Kidney glomerular epithelial cell (primary cell): ENCODE data around the gene KDM5A.
"Not testable (repeated sequence)": the region's sequence is repeated elsewhere in the genome, so short reads cannot be mapped to it uniquely, and the experiment has no call there.

Experiments
- DNase-seq: peaks from one replicate; lab custom pipeline; 2025; lab: John Stamatoyannopoulos, UW

Gene KDM5A

DNA sequence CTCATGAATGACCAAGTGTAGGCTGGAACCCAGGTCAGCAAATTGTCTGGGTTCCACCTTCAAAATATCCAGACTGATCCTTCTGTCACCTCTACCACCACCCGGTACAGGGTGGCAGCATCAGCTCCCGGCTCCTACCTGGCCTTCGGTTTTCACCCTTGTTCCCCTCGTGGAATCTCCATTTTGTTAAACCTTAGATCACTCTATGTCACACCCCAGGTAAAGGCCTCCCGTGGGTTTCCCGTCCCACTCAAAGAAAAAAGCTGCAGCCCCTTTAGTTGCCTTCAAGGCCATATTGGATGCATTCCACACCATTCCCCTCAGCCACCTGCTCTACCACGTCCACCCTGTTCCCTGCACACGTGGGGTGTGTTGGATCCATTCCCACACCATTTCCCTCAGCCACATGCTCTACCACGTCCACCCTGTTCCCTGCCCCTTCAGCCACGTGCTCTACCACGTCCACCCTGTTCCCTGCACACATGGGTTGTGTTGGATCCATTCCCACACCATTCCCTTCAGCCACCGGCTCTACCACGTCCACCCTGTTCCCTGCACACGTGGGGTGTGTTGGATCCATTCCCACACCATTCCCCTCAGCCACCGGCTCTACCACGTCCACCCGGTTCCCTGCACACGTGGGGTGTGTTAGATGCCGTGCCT lies 150.3 kb downstream of the KDM5A start:
- no peak for DNase-seq

DNA sequence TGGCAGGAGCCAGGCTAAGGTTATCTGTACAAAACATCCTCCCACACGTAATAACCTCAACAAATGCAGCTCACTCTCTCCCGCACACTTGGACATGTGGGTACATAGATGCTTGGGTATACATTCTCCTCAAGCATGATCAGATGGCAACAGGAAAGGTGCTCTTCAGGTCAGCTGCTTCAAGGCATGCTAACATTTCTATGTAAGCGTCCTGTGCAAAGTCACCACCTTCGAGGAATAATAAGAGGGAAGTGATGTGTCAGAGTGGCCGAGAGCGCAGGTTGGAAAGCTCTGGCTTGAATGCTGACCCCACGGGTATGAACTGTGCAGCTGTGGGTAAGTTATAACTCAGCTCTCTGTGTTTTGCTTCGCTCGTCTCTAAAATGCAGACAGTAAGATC lies 151.0 kb downstream of the KDM5A start:
- DNase-seq = no peak

DNA sequence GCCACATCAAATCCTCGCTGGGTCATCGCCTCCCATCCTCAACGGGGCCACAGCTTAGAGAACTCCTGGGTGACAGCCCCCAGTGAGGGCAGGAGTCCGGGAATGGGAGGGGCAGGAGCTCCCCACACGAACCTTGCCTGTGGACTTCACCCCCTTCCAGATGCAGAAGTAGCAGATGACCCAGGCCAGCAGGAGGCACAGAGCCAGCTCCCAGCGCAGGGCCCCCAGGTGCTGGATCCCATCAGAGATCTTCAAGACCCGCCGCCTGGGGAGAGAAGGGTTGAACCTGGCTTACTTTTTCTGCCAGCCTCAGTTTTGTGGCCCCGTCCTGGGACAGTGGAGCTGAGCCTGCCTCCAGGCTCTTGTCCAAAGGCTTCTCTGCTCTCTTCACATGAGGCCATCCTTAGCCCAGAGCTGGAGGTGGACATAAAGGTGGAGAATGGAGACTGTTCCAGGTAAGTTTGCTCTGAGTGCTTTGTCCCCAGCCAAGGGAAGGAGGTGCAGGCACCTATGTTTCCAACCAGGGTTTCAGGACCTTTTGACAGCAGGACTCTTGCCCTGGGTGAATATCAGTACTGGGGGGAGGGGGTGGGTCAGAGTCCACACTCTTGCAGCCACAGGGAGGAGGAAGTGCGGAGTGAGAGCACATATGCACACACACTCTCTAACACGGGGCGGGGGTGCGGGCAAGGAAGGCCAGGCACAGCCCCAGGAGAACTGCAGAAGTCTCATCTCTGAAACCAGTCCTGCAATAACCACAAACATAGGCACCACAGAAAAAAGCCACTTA lies 151.9 kb downstream of the KDM5A start:
- DNase-seq = no peak

DNA sequence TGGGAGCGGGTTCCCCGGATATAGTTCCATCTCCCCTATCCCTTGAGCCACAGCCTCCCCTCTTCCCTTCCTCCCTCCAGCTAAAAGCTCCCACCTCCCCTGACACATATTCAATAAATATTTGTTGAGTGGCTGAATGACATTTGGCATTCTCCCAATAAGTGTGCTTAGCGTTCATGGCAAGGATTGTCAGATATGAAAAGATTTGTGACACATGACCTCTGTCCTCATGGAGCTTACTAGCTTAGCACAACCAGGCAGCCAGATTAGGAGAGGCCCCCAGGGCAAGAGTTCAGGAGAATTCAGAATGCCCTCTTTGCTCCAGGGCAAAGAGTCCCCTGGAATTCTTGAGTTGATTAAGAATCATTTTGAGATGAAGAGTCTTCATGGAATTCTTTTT lies 152.7 kb downstream of the KDM5A start:
- no peak for DNase-seq

DNA sequence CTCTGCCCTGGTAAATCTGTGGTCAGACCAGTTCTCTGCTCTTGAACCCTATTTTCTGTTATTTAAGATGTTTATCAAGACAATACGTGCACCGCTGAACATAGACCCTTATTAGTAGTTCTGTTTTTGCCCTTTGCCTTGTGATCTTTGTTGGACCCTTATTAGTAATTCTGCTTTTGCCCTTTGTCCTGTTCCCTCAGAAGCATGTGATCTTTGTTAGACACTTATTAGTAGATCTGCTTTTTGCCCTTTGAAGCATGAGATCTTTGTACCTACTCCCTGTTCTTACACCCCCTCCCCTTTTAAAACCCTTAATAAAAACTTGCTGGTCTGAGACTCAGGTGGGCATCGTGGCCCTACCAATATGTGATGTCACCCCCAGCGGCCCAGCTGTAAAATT lies 153.2 kb downstream of the KDM5A start:
- not testable (repeated sequence) for DNase-seq

DNA sequence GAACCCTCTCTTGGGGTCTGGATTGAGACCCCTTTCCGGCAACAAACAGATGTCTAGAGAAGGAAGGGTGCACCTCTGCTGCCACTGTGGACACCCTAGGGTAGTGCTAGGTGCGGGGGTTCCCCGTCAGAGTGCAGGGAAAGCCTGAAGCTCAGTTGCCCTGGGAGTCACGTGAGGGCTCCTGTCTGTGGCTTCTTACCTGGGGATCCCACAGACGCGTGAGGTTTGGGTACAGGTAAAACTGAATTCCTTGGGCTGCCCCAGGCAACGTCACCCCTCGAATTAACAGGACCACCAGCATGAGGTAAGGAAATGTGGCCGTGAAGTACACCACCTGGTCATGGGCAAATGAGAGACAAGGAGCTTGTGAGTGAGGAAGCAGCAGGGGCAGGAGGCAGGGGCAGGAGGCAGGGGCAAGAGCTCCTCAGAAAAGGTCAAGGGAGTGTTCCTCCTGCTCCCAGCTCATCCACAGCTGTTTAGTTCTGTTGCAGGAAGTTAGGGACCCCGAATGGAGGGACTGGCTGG lies 154.2 kb downstream of the KDM5A start:
- no peak for DNase-seq

DNA sequence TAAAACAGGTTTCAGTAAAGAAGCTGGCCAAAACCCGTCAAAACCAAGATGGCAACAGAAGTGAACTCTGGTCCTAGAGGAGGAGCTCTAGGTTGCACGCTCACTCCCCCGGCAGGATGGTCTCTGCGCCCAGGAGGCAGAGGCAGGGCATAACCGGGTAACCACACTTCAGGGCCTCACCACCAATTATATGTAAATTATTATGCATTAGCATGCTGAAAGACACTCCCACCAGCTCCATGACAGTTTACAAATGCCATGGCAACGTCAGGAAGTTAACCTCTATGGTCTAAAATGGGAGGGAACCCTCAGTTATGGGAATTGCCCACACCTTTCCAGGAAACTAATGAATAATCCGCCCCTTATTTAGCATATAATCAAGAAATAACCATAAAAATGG lies 155.1 kb downstream of the KDM5A start:
- DNase-seq = no peak

DNA sequence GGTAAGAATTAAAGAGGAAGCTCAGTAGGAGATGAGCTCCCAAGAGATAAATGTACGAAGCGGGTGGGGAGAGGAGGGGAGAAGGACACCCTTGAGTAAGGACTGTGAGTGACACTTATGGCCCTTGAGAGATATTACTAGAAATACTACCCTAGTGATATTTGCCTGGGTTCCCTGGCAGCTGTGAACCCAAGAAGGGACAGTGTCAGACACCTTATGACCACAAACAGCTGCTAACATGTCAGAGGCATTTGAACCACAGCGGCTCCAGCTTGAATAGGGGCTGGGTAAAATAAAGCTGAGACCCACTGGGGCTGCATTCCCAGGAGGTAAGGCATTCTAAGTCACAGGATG lies 155.5 kb downstream of the KDM5A start:
- DNase-seq = no peak

DNA sequence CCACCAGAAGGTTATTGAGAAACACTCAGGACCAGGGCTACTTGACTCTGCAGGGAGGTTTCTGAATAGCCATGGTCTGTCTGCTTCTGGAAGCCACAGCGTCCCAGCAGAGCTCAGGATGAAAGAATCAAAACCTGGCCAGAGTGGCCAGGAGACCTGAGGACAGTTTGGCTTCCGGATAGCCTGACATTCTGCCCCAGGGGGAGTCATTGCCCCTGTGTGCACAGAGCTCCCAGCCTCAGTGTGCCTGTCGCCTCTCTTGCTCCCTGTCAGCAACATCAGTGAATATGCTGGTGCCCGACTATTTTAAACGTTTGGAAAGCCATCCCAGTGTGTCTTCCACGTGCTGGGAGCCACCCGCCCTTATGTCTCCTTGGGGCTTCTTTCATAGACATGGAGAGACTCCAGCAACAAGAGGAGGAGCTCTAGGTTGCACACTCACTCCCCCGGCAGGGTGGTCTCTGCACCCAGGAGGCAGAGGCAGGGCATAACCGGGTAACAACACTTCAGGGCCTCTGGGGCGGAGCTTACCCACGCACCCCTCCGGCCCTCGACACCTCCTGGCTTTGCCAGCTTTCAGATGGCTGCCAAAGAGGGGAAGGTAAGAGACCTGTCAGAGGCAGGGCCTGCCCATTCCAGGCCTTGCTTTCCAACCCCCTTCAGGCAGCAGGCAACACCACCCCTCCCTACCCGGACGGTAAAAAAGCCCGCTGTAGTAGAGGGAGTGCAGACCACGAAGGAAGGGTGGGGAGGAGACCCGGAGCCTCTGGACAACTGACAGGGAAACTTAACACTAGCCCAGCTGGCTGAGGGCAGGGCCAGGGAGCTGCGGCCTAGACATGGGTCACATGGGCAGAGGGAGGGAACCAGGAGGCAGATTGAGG lies 156.1 kb downstream of the KDM5A start:
- no peak for DNase-seq

DNA sequence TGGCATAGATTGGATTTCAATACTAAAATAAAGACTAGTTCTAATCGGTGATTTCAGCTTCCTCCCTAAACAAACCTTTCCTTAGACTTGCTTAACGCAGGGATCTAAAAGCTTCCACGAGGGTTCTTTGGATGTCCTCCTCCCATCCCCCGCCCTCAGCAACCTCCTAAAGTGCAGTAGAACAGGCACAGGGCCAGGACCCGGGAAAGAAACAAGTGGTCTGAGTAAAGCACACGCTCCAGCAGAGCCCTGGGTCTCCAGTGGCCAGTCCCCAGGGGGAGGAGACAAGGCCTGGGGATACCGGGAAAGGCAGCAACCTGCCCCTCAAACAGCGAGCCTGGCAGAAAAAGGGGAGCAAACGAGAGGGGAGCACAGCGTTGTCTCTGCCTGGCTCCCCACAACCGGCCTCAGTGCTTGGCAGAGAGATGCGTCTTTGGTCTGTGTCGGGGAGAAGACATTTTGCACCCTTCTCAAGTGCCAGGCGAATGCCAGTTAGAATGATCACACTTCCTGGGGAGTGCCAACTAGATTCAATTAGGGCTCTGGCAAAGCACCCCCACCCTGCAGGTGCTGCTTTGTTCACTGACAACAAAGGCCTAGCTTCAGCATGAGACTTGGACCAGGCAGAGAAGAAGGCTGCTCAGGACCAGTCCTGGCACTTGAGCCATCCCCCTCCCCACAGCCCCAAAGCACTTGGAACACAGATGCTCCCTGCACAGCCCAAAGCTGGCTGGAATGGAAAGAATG lies 158.0 kb downstream of the KDM5A start:
- DNase-seq = no peak
